ENCODE data around the gene TTLL10. TPM values are rescaled to one million over a fixed set of nuclear protein-coding genes. Genes with fewer than 3 reads are reported as not detected.
A peak's percentile ranks its signal among the peaks of the same experiment; 100 is the strongest.

Gene TTLL10
- total and polyA plus RNA-seq, 7 experiments from 2014 or later, result 0.58 to 0.80 TPM; not detected in 5

GRCh38 chr1:1241588-1242219, 68.0 kb downstream of the TTLL10 start:
- H3K36me3 Mint-ChIP-seq, result no peaks in the 10 kb centered on the region
- no peak overlapping the region for H3K4me3 Mint-ChIP-seq
- POLR2A ChIA-PET, result no interaction called here
- H3K4me1 Mint-ChIP-seq, result no peaks in the 10 kb centered on the region
- H3K9me3 ChIP-seq (ENCODE audit: control insufficient read depth in 2 of 3, low read length in 3 of 3), result no peaks in the 10 kb centered on the region
- H3K27me3 ChIP-seq (ENCODE audit: control insufficient read depth in 2 of 2, insufficient read depth in 2 of 2, low read length in 2 of 2), result no peaks in the 10 kb centered on the region
- intact Hi-C loops (cut with micrococcal nuclease), result no loop called here
- H3K27ac ChIP-seq (ENCODE audit: low read depth, low read length), result no peak overlapping the region
- CTCF ChIA-PET, result no interaction called here
- H3K4me1 ChIP-seq (ENCODE audit: control insufficient read depth in 2 of 2, insufficient read depth in 2 of 2, low read length in 2 of 2), result no peaks in the 10 kb centered on the region
- DNase-seq (no peak), ATAC-seq (no peak)
- no peaks in the 10 kb centered on the region for H3K36me3 ChIP-seq (ENCODE audit: control insufficient read depth in 2 of 3, insufficient read depth in 3 of 3, low read length in 3 of 3)
- H3K27me3 Mint-ChIP-seq, result peaks cover 0 to 2% (median 0%) of the 10 kb centered on the region in 5 donors
- H3K4me3 ChIP-seq (ENCODE audit: low read length), result no peak overlapping the region
- no peak overlapping the region for H3K27ac Mint-ChIP-seq
- H3K9me3 Mint-ChIP-seq, result no peaks in the 10 kb centered on the region

GRCh38 chr1:1242461-1243265, 69.0 kb downstream of the TTLL10 start:
- H3K27me3 Mint-ChIP-seq, result peaks cover 0 to 4% (median 0%) of the 10 kb centered on the region in 5 donors
- no peak overlapping the region for H3K4me3 ChIP-seq (ENCODE audit: low read length)
- no peaks in the 10 kb centered on the region for H3K27me3 ChIP-seq (ENCODE audit: control insufficient read depth in 2 of 2, insufficient read depth in 2 of 2, low read length in 2 of 2)
- H3K9me3 ChIP-seq (ENCODE audit: control insufficient read depth in 2 of 3, low read length in 3 of 3), result no peaks in the 10 kb centered on the region
- no peaks in the 10 kb centered on the region for H3K9me3 Mint-ChIP-seq
- ChIA-PET CTCF (no interaction called here), POLR2A (no interaction called here)
- no peak for ATAC-seq
- intact Hi-C loops (cut with micrococcal nuclease), result no loop called here
- no peak overlapping the region for H3K27ac Mint-ChIP-seq
- no peaks in the 10 kb centered on the region for H3K4me1 Mint-ChIP-seq
- no peak for DNase-seq
- H3K4me3 Mint-ChIP-seq, result no peak overlapping the region
- no peaks in the 10 kb centered on the region for H3K4me1 ChIP-seq (ENCODE audit: control insufficient read depth in 2 of 2, insufficient read depth in 2 of 2, low read length in 2 of 2)
- no peaks in the 10 kb centered on the region for H3K36me3 ChIP-seq (ENCODE audit: control insufficient read depth in 2 of 3, insufficient read depth in 3 of 3, low read length in 3 of 3)
- no peak overlapping the region for H3K27ac ChIP-seq (ENCODE audit: low read depth, low read length)
- H3K36me3 Mint-ChIP-seq, result no peaks in the 10 kb centered on the region

DNA sequence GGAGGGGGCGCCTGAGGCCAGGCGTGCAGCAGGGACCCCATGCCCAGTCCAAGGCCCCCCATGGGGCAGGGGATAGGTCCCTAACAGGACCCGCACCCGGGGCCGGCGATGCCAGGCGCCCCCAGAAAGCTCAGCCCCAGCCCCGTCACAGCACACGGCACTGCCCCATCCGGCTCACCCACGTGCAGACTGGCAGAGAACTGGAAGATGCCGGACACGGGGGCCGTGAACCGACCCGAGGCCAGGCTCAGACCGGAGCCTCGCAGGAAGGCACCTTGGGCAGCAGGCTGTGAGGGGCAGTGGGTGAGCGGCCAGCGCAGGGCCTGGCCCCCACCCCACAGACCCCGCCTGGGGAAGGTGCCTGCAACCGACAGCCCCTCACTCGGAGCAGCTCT, 69.6 kb downstream of the TTLL10 start:
- H3K9me3 ChIP-seq (ENCODE audit: control insufficient read depth in 2 of 3, low read length in 3 of 3), result no peaks in the 10 kb centered on the region
- no peaks in the 10 kb centered on the region for H3K36me3 ChIP-seq (ENCODE audit: control insufficient read depth in 2 of 3, insufficient read depth in 3 of 3, low read length in 3 of 3)
- intact Hi-C loops (cut with micrococcal nuclease), result no loop called here
- ATAC-seq (peak; percentile 12), DNase-seq (no peak)
- Mint-ChIP-seq H3K27me3 (peaks cover 0 to 4% (median 0%) of the 10 kb centered on the region in 5 donors), H3K4me3 (no peak overlapping the region), H3K4me1 (no peaks in the 10 kb centered on the region), H3K9me3 (no peaks in the 10 kb centered on the region), H3K27ac (no peak overlapping the region), H3K36me3 (no peaks in the 10 kb centered on the region)
- no peaks in the 10 kb centered on the region for H3K27me3 ChIP-seq (ENCODE audit: control insufficient read depth in 2 of 2, insufficient read depth in 2 of 2, low read length in 2 of 2)
- CTCF ChIA-PET, result no interaction called here
- POLR2A ChIA-PET, result no interaction called here
- H3K4me1 ChIP-seq (ENCODE audit: control insufficient read depth in 2 of 2, insufficient read depth in 2 of 2, low read length in 2 of 2), result no peaks in the 10 kb centered on the region
- H3K27ac ChIP-seq (ENCODE audit: low read depth, low read length), result no peak overlapping the region
- no peak overlapping the region for H3K4me3 ChIP-seq (ENCODE audit: low read length)

- Histone ChIP-seq H3K36me3 (ENCODE audit: control insufficient read depth in 2 of 3, insufficient read depth in 3 of 3, low read length in 3 of 3) (no peaks in the 10 kb centered on the region), H3K4me1 (ENCODE audit: control insufficient read depth in 2 of 2, insufficient read depth in 2 of 2, low read length in 2 of 2) (no peaks in the 10 kb centered on the region), H3K27ac (ENCODE audit: low read depth, low read length) (no peak overlapping the region), H3K4me3 (ENCODE audit: low read length) (no peak overlapping the region), H3K27me3 (ENCODE audit: control insufficient read depth in 2 of 2, insufficient read depth in 2 of 2, low read length in 2 of 2) (no peaks in the 10 kb centered on the region), H3K9me3 (ENCODE audit: control insufficient read depth in 2 of 3, low read length in 3 of 3) (no peaks in the 10 kb centered on the region)
- peaks cover 0 to 4% (median 0%) of the 10 kb centered on the region in 5 donors for H3K27me3 Mint-ChIP-seq
- CTCF ChIA-PET, result no interaction called here
- H3K4me3 Mint-ChIP-seq, result no peak overlapping the region
- H3K4me1 Mint-ChIP-seq, result no peaks in the 10 kb centered on the region
- DNase-seq, result no peak
- intact Hi-C loops (cut with micrococcal nuclease), result no loop called here
- POLR2A ChIA-PET, result no interaction called here
- no peaks in the 10 kb centered on the region for H3K9me3 Mint-ChIP-seq
- ATAC-seq, result peak; percentile 1
- H3K36me3 Mint-ChIP-seq, result no peaks in the 10 kb centered on the region
- H3K27ac Mint-ChIP-seq, result no peak overlapping the region
These were observed 70.1 kb downstream of the TTLL10 start for GRCh38 chr1:1243807-1244191.

DNA sequence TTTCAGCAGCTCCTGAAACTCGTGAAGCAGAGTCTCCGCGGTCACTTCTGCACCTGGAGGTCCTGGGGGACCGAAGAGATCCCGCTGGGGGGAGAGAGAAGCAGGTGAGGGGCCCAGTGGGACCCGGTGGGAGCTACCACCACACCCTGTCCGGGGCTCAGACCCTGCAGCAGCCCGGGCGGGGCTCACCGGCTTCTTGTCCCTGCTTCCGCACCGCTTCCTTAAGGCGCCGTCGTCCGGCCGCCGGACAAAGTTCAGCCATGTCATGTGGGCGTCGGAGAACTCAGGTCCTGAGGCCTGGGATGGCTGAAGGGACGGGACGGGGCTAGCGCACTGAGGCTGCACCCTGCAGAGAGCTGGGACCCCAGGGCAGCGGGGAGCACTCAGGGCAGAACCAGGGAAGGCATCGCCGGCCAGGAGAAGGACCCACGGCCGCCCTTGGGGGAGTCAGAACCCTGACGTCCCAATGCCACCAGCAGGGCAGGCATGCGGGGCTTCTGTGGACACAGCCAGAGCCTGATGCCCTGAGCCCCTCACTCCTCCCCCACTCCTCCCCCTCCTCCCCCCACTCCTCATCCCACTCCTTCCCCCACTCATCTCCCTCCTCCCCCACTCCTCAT, 70.6 kb downstream of the TTLL10 start:
- H3K4me3 ChIP-seq (ENCODE audit: low read length), result no peak overlapping the region
- DNase-seq (no peak), ATAC-seq (no peak)
- H3K4me1 ChIP-seq (ENCODE audit: control insufficient read depth in 2 of 2, insufficient read depth in 2 of 2, low read length in 2 of 2), result no peaks in the 10 kb centered on the region
- Mint-ChIP-seq H3K36me3 (no peaks in the 10 kb centered on the region), H3K27me3 (peaks cover 0 to 4% (median 0%) of the 10 kb centered on the region in 5 donors), H3K27ac (no peak overlapping the region), H3K9me3 (no peaks in the 10 kb centered on the region), H3K4me1 (no peaks in the 10 kb centered on the region), H3K4me3 (no peak overlapping the region)
- CTCF ChIA-PET, result no interaction called here
- intact Hi-C loops (cut with micrococcal nuclease), result no loop called here
- no peaks in the 10 kb centered on the region for H3K9me3 ChIP-seq (ENCODE audit: control insufficient read depth in 2 of 3, low read length in 3 of 3)
- POLR2A ChIA-PET, result no interaction called here
- H3K27ac ChIP-seq (ENCODE audit: low read depth, low read length), result no peak overlapping the region
- no peaks in the 10 kb centered on the region for H3K27me3 ChIP-seq (ENCODE audit: control insufficient read depth in 2 of 2, insufficient read depth in 2 of 2, low read length in 2 of 2)
- H3K36me3 ChIP-seq (ENCODE audit: control insufficient read depth in 2 of 3, insufficient read depth in 3 of 3, low read length in 3 of 3), result no peaks in the 10 kb centered on the region

GRCh38 chr1:1245178-1245816, 71.6 kb downstream of the TTLL10 start:
- Mint-ChIP-seq H3K36me3 (no peaks in the 10 kb centered on the region), H3K27me3 (peaks cover 0 to 4% (median 0%) of the 10 kb centered on the region in 5 donors), H3K4me3 (no peak overlapping the region), H3K27ac (no peak overlapping the region), H3K9me3 (no peaks in the 10 kb centered on the region), H3K4me1 (peaks cover 0 to 8% (median 2%) of the 10 kb centered on the region in 7 donors)
- Histone ChIP-seq H3K36me3 (ENCODE audit: control insufficient read depth in 2 of 3, insufficient read depth in 3 of 3, low read length in 3 of 3) (no peaks in the 10 kb centered on the region), H3K9me3 (ENCODE audit: control insufficient read depth in 2 of 3, low read length in 3 of 3) (no peaks in the 10 kb centered on the region), H3K4me3 (ENCODE audit: low read length) (no peak overlapping the region), H3K27ac (ENCODE audit: low read depth, low read length) (no peak overlapping the region), H3K27me3 (ENCODE audit: control insufficient read depth in 2 of 2, insufficient read depth in 2 of 2, low read length in 2 of 2) (no peaks in the 10 kb centered on the region), H3K4me1 (ENCODE audit: control insufficient read depth in 2 of 2, insufficient read depth in 2 of 2, low read length in 2 of 2) (no peaks in the 10 kb centered on the region)
- CTCF ChIA-PET, result no interaction called here
- DNase-seq (no peak), ATAC-seq (no peak)
- POLR2A ChIA-PET, result no interaction called here
- intact Hi-C loops (cut with micrococcal nuclease), result no loop called here

All from naive thymus-derived CD4-positive, alpha-beta T cell (primary cell).